ENCODE results near the gene EIPR1.

The EIPR1 gene

GRCh38 chr2:3414133-3414860 is 36.7 kb upstream of the EIPR1 start:
- DNase-seq = no peak
- H3K36me3 ChIP-seq = peaks cover 5% of the 10 kb centered on the region
- H3K4me3 ChIP-seq (ENCODE audit: low read depth, low read length) = no peak overlapping the region
- H3K27me3 ChIP-seq = no peaks in the 10 kb centered on the region
- no peak for TF ChIP-seq CTCF (IDR thresholded peaks at IDR 0.05; ENCODE audit: low read depth, low read length)
- H3K9me3 ChIP-seq = no peaks in the 10 kb centered on the region
- H3K4me1 ChIP-seq = no peaks in the 10 kb centered on the region

GRCh38 chr2:3413697-3414096 is 36.1 kb upstream of the EIPR1 start:
- no peaks in the 10 kb centered on the region for H3K4me1 ChIP-seq
- H3K9me3 ChIP-seq = no peaks in the 10 kb centered on the region
- H3K27me3 ChIP-seq = no peaks in the 10 kb centered on the region
- TF ChIP-seq CTCF (IDR thresholded peaks at IDR 0.05; ENCODE audit: low read depth, low read length) = no peak
- no peak for DNase-seq
- peaks cover 5% of the 10 kb centered on the region for H3K36me3 ChIP-seq
- H3K4me3 ChIP-seq (ENCODE audit: low read depth, low read length) = no peak overlapping the region

- Histone ChIP-seq H3K4me3 (ENCODE audit: low read depth, low read length) (no peak overlapping the region), H3K27me3 (no peaks in the 10 kb centered on the region), H3K36me3 (peaks cover 8% of the 10 kb centered on the region), H3K4me1 (no peaks in the 10 kb centered on the region), H3K9me3 (no peaks in the 10 kb centered on the region)
- DNase-seq = no peak
- TF ChIP-seq CTCF (IDR thresholded peaks at IDR 0.05; ENCODE audit: low read depth, low read length) = no peak
These were observed 33.5 kb upstream of the EIPR1 start for GRCh38 chr2:3411103-3411502.

- Histone ChIP-seq H3K36me3 (peaks cover 5% of the 10 kb centered on the region), H3K9me3 (no peaks in the 10 kb centered on the region), H3K4me3 (ENCODE audit: low read depth, low read length) (no peak overlapping the region), H3K27me3 (no peaks in the 10 kb centered on the region), H3K4me1 (no peaks in the 10 kb centered on the region)
- no peak for TF ChIP-seq CTCF (IDR thresholded peaks at IDR 0.05; ENCODE audit: low read depth, low read length)
- DNase-seq = no peak
These were observed 32.1 kb upstream of the EIPR1 start for GRCh38 chr2:3409627-3410170.

GRCh38 chr2:3408781-3409180 is 31.2 kb upstream of the EIPR1 start:
- no peak for DNase-seq
- no peak for TF ChIP-seq CTCF (IDR thresholded peaks at IDR 0.05; ENCODE audit: low read depth, low read length)
- no peaks in the 10 kb centered on the region for H3K27me3 ChIP-seq
- peaks cover 3% of the 10 kb centered on the region for H3K36me3 ChIP-seq
- no peaks in the 10 kb centered on the region for H3K4me1 ChIP-seq
- no peaks in the 10 kb centered on the region for H3K9me3 ChIP-seq
- no peak overlapping the region for H3K4me3 ChIP-seq (ENCODE audit: low read depth, low read length)

GRCh38 chr2:3406501-3406900 is 28.9 kb upstream of the EIPR1 start:
- no peaks in the 10 kb centered on the region for H3K27me3 ChIP-seq
- peaks cover 22% of the 10 kb centered on the region for H3K36me3 ChIP-seq

More at GRCh38 chr2:3406501-3406900, 28.9 kb upstream of the EIPR1 start:
- no peak overlapping the region for H3K4me3 ChIP-seq (ENCODE audit: low read depth, low read length)
- no peak for TF ChIP-seq CTCF (IDR thresholded peaks at IDR 0.05; ENCODE audit: low read depth, low read length)
- H3K4me1 ChIP-seq = no peaks in the 10 kb centered on the region
- no peak for DNase-seq
- H3K9me3 ChIP-seq = no peaks in the 10 kb centered on the region
